Measurements from ENCODE around the gene BRD9. TPM values are rescaled to one million over a fixed set of nuclear protein-coding genes. Genes with fewer than 3 reads are reported as not detected.

BRD9 gene
- total and polyA plus RNA-seq, 2 of the 13 experiments (the other 11 are each of a cell fraction or from before 2014, with no cell fraction given) = 5.2 to 22.9 TPM

DNA sequence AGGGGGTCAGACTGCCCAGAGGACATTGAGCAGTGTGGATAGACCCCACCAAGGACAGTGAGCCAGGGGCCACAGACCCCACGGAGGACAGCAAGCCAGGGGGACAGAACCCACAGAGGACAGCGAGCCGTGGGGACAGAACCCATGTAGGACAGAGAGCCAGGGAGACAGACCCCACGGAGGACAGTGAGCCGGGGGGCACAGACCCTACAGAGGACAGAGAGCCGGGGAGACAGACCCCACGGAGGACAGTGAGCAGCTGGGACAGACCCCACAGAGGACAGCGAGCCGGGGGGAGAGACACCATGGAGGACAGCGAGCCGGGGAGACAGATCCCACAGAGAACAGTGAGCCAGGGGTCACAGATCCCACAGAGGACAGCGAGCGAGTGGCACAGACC is 38.4 kb downstream of the BRD9 start:
- ChIA-PET POLR2A (no interaction called here), CTCF (ENCODE audit: low intra/inter-chr PET ratio, low total read pairs) (no interaction called here)
- Histone ChIP-seq H3K4me3 (replicated peaks in 1 of 3; ENCODE audit: insufficient read depth in 1 of 3, low read depth in 2 of 3, low read length in 3 of 3) (no peak overlapping the region), H3K79me2 (ENCODE audit: insufficient read depth, low read length) (no peaks in the 10 kb centered on the region), H4K20me1 (ENCODE audit: insufficient read depth, low read length) (peaks cover 2% of the 10 kb centered on the region; the same call in 1 of the 2 replicates), H3K27me3 (ENCODE audit: control insufficient read depth in 1 of 2, insufficient read depth in 2 of 2, low read length in 2 of 2) (peaks cover 0 to 17% of the 10 kb centered on the region in 2 experiments; a peak in 3 of 5 replicates), H3K4me2 (ENCODE audit: low read depth, low read length) (no peak overlapping the region), H3K9me3 (ENCODE audit: low read length) (no peaks in the 10 kb centered on the region), H3K27ac (ENCODE audit: extremely low read length, insufficient read depth, low read length) (no peak overlapping the region), H3K9ac (ENCODE audit: insufficient read depth, low read depth, low read length) (no peak overlapping the region), H3K4me1 (ENCODE audit: insufficient read depth, low read length) (peaks cover 32% of the 10 kb centered on the region), H2AFZ (ENCODE audit: low read length) (no peak overlapping the region), H3K36me3 (replicated peaks in 1 of 2; ENCODE audit: control insufficient read depth in 1 of 2, insufficient read depth in 2 of 2, low read length in 2 of 2) (no peaks in the 10 kb centered on the region)
- no peak for TF ChIP-seq ZNF234 (CRISPR knock-in tag; conservative IDR thresholded peaks at IDR 0.05)
- TF ChIP-seq HOXA7 (CRISPR knock-in tag; IDR thresholded peaks at IDR 0.05) = no peak
- TF ChIP-seq, protein P1, sequence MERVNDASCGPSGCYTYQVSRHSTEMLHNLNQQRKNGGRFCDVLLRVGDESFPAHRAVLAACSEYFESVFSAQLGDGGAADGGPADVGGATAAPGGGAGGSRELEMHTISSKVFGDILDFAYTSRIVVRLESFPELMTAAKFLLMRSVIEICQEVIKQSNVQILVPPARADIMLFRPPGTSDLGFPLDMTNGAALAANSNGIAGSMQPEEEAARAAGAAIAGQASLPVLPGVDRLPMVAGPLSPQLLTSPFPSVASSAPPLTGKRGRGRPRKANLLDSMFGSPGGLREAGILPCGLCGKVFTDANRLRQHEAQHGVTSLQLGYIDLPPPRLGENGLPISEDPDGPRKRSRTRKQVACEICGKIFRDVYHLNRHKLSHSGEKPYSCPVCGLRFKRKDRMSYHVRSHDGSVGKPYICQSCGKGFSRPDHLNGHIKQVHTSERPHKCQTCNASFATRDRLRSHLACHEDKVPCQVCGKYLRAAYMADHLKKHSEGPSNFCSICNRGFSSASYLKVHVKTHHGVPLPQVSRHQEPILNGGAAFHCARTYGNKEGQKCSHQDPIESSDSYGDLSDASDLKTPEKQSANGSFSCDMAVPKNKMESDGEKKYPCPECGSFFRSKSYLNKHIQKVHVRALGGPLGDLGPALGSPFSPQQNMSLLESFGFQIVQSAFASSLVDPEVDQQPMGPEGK (CRISPR knock-in tag; IDR thresholded peaks at IDR 0.05) = no peak
- TF ChIP-seq HNF4A (CRISPR knock-in tag; IDR thresholded peaks at IDR 0.05) = no peak
- TF ChIP-seq, protein P2, sequence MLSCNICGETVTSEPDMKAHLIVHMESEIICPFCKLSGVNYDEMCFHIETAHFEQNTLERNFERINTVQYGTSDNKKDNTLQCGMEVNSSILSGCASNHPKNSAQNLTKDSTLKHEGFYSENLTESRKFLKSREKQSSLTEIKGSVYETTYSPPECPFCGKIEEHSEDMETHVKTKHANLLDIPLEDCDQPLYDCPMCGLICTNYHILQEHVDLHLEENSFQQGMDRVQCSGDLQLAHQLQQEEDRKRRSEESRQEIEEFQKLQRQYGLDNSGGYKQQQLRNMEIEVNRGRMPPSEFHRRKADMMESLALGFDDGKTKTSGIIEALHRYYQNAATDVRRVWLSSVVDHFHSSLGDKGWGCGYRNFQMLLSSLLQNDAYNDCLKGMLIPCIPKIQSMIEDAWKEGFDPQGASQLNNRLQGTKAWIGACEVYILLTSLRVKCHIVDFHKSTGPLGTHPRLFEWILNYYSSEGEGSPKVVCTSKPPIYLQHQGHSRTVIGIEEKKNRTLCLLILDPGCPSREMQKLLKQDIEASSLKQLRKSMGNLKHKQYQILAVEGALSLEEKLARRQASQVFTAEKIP (CRISPR knock-in tag; IDR thresholded peaks at IDR 0.05; ENCODE audit: borderline replicate concordance) = no peak
- TF ChIP-seq REL (CRISPR knock-in tag; conservative IDR thresholded peaks at IDR 0.05) = no peak
- no peak for TF ChIP-seq BORCS8-MEF2B (CRISPR knock-in tag; IDR thresholded peaks at IDR 0.05)
- no peak for TF ChIP-seq HDAC6 (IDR thresholded peaks at IDR 0.05; ENCODE audit: low read depth, low read length)
- no peak for TF ChIP-seq KAT2B (IDR thresholded peaks at IDR 0.05; ENCODE audit: borderline replicate concordance, low read depth, low read length)
- TF ChIP-seq ELF4 (CRISPR knock-in tag; IDR thresholded peaks at IDR 0.05; ENCODE audit: borderline replicate concordance) = no peak
- TF ChIP-seq DR1 (CRISPR knock-in tag; IDR thresholded peaks at IDR 0.05) = no peak
- no peak for TF ChIP-seq ZBTB8A (CRISPR knock-in tag; IDR thresholded peaks at IDR 0.05; ENCODE audit: borderline replicate concordance, low read depth)
- TF ChIP-seq DMAP1 (CRISPR knock-in tag; IDR thresholded peaks at IDR 0.05) = no peak
- TF ChIP-seq ZNF629 (CRISPR knock-in tag; conservative IDR thresholded peaks at IDR 0.05) = no peak
- TF ChIP-seq, protein P3, sequence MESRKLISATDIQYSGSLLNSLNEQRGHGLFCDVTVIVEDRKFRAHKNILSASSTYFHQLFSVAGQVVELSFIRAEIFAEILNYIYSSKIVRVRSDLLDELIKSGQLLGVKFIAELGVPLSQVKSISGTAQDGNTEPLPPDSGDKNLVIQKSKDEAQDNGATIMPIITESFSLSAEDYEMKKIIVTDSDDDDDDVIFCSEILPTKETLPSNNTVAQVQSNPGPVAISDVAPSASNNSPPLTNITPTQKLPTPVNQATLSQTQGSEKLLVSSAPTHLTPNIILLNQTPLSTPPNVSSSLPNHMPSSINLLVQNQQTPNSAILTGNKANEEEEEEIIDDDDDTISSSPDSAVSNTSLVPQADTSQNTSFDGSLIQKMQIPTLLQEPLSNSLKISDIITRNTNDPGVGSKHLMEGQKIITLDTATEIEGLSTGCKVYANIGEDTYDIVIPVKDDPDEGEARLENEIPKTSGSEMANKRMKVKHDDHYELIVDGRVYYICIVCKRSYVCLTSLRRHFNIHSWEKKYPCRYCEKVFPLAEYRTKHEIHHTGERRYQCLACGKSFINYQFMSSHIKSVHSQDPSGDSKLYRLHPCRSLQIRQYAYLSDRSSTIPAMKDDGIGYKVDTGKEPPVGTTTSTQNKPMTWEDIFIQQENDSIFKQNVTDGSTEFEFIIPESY (CRISPR knock-in tag; IDR thresholded peaks at IDR 0.05) = no peak
- ATAC-seq (no peak), DNase-seq (ENCODE audit: low spot score) (no peak), FAIRE-seq (no peak)
- 72% methylated on average over 13 of the region's 13 CpGs for WGBS (ENCODE audit: low lambda C conversion rate)
- intact Hi-C loops (cut with micrococcal nuclease; ENCODE audit: unreplicated experiment) = loop anchor here (5.0 kb wide), 1 partner anchor 38 kb away; the partner anchor contains the start of genes BRD9 and TRIP13
- in situ Hi-C loops (cut with HindIII; ENCODE audit: extremely low pct_ligation_motif_present, low pct_unique_long_range_greater_than_20kb) = no loop called here
- no TSS peak for BruUV-seq (replicated peaks)

Data from HepG2 (cell line).